Gastroesophageal sphincter (tissue), 4 donors: ENCODE measurements around the gene GTF2I. TPM values are rescaled to one million over a fixed set of nuclear protein-coding genes. Genes with fewer than 3 reads are reported as not detected.
"Not testable (repeated sequence)": the region's sequence is repeated elsewhere in the genome, so short reads cannot be mapped to it uniquely, and the experiment has no call there.

Experiments used
- ATAC-seq: fragments of 150-250 bp; one replicate; pipeline ENCODE4 v1.9.1; 2016; ENCODE audit warnings: mild to moderate bottlenecking, moderate library complexity
- H3K27ac ChIP-seq, 4 donors: fragments of 200-600 bp; sonication (generic) in 3 of 4; 1 replicate in 3 of 4; 2 replicates in 1 of 4; pipeline ENCODE4 v1.5.1; 2016 to 2019
- H3K27me3 ChIP-seq: fragments of 200-600 bp; sonication (generic); one replicate; pipeline ENCODE4 v1.5.1; 2019
- H3K36me3 ChIP-seq, 2 donors: fragments of 200-600 bp; sonication (generic); one replicate each; pipeline ENCODE4 v1.5.1; 2019; ENCODE audit warnings: control low read depth in 1 of 2
- H3K4me1 ChIP-seq, 3 donors: fragments of 200-600 bp; sonication (generic); 1 replicate in 2 of 3; 2 replicates in 1 of 3; pipeline ENCODE4 v1.5.1; 2016 to 2019; ENCODE audit warnings: control low read depth in 2 of 3
- H3K4me3 ChIP-seq, 2 donors: fragments of 200-600 bp; sonication (generic); one replicate each; pipeline ENCODE4 v1.5.1; 2019; ENCODE audit warnings: mild to moderate bottlenecking in 1 of 2, moderate library complexity in 1 of 2
- H3K9me3 ChIP-seq, 3 donors: fragments of 200-600 bp; sonication (generic); one replicate each; pipeline ENCODE4 v1.5.1; 2017 to 2019; ENCODE audit warnings: control low read depth in 2 of 3
- EP300 ChIP-seq: sonication (generic); formaldehyde crosslinking; IDR thresholded peaks from one replicate; pipeline ENCODE4 v1.6.1; 2017; ENCODE audit warnings: antibody characterized with exemption, mild to moderate bottlenecking
- POLR2A ChIP-seq, 2 donors: fragments of 450-650 bp; IDR thresholded peaks; one replicate each; pipeline ENCODE4 v1.6.1; 2017; ENCODE audit warnings: antibody characterized with exemption in 2 of 2, mild to moderate bottlenecking in 2 of 2, moderate library complexity in 1 of 2
- POLR2AphosphoS5 ChIP-seq: sonication (generic); formaldehyde crosslinking; IDR thresholded peaks from one replicate; pipeline ENCODE4 v1.6.1; 2017; ENCODE audit warnings: antibody characterized with exemption
- WGBS, 2 donors: methylation state at CpG; one replicate each; pipeline ENCODE4 v1.1.5; 2018; ENCODE audit warnings: low coverage in 1 of 2; 5-methylcytosine and 5-hydroxymethylcytosine counted together
- total RNA-seq, 4 donors: library from RNA; depleted of rRNA; stranded (reverse); fragments of >200 nt; gene quantifications; one replicate each; pipeline ENCODE4 v1.1.0, GENCODE V29; 2016
- TF ChIP-seq, protein P1 (sequence below), 4 experiments: fragments of 200-600 bp in 2 of 4; fragments of 450-650 bp in 2 of 4; sonication (generic) in 1 of 4; IDR thresholded peaks; one replicate each; pipeline ENCODE4 v1.5.1; 2017 to 2019; ENCODE audit warnings: antibody characterized with exemption in 4 of 4, mild to moderate bottlenecking in 2 of 4, moderate library complexity in 2 of 4

GTF2I gene
- total RNA-seq, 4 donors from 2014 or later, result 116 to 173 (median 154) TPM

DNA sequence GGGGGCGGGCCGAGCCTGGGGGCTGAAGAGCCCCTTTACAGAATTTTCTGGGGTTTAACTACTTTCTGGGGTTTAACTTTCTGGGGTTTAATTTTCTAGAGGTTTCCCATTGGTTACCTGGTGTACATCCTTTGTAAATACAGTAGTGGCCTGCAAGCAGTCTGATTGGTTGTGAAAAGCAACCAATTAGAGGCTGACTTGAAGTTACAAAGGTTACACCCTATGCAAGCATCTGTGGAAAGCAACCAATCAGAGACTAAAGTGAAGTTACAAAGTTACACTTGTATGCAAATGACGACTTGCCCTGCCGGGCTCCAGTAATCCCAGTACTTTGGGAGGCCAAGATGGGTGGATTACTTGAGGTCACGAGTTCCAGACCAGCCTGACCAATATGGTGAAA is 27.4 kb downstream of the GTF2I start:
- WGBS, 2 donors, result 90 to 97% methylated on average over 4 to 5 of the region's 5 CpGs
- H3K9me3 ChIP-seq, result no peaks in the 10 kb centered on the region
- TF ChIP-seq POLR2AphosphoS5 (no peak), POLR2A (IDR thresholded peaks at IDR 0.05) (no peak), EP300 (no peak)
- TF ChIP-seq, protein P1, sequence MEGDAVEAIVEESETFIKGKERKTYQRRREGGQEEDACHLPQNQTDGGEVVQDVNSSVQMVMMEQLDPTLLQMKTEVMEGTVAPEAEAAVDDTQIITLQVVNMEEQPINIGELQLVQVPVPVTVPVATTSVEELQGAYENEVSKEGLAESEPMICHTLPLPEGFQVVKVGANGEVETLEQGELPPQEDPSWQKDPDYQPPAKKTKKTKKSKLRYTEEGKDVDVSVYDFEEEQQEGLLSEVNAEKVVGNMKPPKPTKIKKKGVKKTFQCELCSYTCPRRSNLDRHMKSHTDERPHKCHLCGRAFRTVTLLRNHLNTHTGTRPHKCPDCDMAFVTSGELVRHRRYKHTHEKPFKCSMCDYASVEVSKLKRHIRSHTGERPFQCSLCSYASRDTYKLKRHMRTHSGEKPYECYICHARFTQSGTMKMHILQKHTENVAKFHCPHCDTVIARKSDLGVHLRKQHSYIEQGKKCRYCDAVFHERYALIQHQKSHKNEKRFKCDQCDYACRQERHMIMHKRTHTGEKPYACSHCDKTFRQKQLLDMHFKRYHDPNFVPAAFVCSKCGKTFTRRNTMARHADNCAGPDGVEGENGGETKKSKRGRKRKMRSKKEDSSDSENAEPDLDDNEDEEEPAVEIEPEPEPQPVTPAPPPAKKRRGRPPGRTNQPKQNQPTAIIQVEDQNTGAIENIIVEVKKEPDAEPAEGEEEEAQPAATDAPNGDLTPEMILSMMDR (IDR thresholded peaks at IDR 0.05), result no peak

DNA sequence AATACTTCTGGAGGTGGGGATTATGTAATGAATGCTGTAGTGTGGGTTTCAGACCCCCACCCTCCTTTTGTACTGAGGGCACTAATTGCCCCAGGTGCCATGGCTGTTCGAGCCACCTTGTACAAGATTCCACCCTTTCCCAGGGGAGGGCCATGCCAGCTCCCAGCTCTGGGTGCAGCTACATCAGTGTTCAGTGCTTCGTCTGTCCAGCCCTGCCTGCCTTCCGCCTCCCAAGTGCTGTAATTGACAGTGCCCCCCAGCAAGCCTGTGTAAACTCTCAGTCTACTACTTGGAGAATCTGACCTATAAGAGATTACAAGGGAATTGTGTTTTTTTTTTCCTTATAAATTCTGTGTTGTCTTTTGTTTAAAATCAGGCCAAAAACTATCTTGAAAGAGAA is 33.0 kb downstream of the GTF2I start:
- Histone ChIP-seq H3K9me3 (peaks cover 0 to 8% (median 0%) of the 10 kb centered on the region in 3 donors), H3K27ac (no peak overlapping the region), H3K27me3 (no peaks in the 10 kb centered on the region), H3K4me3 (no peak overlapping the region), H3K36me3 (peaks cover 0 to 63% of the 10 kb centered on the region in 2 donors), H3K4me1 (peaks cover 0 to 6% (median 0%) of the 10 kb centered on the region in 3 donors)
- WGBS, 2 donors, result 50 to 100% methylated on average over 2 to 3 of the region's 3 CpGs
- ATAC-seq, result no peak
- TF ChIP-seq, protein P1 (IDR thresholded peaks at IDR 0.05), result no peak
- no peak for TF ChIP-seq POLR2AphosphoS5
- no peak for TF ChIP-seq EP300
- no peak for TF ChIP-seq POLR2A (IDR thresholded peaks at IDR 0.05)

More for the DNA sequence above, 27.4 kb downstream of the GTF2I start:
- Histone ChIP-seq H3K4me1 (peaks cover 0 to 14% (median 0%) of the 10 kb centered on the region in 3 donors), H3K36me3 (peaks cover 0 to 7% of the 10 kb centered on the region in 2 donors), H3K27ac (no peak overlapping the region), H3K27me3 (no peaks in the 10 kb centered on the region), H3K4me3 (no peak overlapping the region)
- ATAC-seq, result no peak

DNA sequence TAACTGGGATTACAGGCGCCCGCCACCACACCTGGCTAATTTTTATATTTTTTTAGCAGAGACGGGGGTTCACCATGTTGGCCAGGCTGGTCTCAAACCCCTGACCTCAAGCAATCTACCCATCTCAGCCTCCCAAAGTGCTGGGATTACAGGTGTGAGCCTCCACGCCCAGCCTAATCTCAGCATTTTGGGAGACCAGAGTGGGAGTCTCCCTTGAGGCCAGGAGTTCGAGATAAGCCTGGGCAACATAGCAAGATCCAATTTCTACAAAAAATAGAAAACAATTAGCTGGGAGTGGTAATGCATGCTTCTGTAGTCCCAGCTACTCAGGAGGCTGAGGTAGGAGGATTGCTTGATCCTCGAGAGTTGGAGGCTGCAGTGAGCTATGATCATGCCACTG is 46.9 kb downstream of the GTF2I start:
- not testable (repeated sequence) for ATAC-seq, H3K4me1 ChIP-seq, H3K9me3 ChIP-seq, H3K4me3 ChIP-seq, H3K27ac ChIP-seq, H3K27me3 ChIP-seq
- peaks cover 0 to 100% of the 10 kb centered on the region in 2 donors for H3K36me3 ChIP-seq
- WGBS, 2 donors, result 95 to 100% methylated on average over 2 to 4 of the region's 6 CpGs

DNA sequence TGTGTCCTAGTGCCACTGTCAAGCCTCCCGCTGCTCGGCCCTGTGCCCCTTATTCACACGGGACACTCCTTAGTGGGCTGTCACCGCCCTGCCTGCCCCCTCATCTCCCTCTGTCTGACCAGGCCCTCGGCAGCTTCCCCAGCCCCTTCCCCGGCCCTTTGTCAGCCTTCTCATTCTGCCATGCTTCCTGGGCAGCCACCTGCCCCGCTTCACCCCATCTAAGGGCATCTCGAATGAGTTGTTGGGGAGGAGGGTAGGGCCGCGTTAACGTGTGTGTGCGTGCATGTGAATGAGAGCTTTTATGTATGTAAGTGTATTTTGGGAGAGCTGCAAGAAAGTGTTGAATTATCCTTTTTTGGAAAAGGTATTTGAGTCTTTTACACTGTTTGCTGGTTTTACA is 49.7 kb downstream of the GTF2I start:
- H3K36me3 ChIP-seq, result peaks cover 0 to 100% of the 10 kb centered on the region in 2 donors
- TF ChIP-seq POLR2A (IDR thresholded peaks at IDR 0.05), result no peak
- TF ChIP-seq POLR2AphosphoS5, result no peak
- TF ChIP-seq EP300, result no peak
- TF ChIP-seq, protein P1 (IDR thresholded peaks at IDR 0.05), result no peak
- peaks cover 0 to 9% (median 0%) of the 10 kb centered on the region in 3 donors for H3K4me1 ChIP-seq
- no peak overlapping the region for H3K27ac ChIP-seq
- no peak for ATAC-seq
- 83 to 84% methylated on average over 8 to 12 of the region's 12 CpGs for WGBS, 2 donors
- H3K27me3 ChIP-seq, result no peaks in the 10 kb centered on the region
- H3K9me3 ChIP-seq, result no peaks in the 10 kb centered on the region
- H3K4me3 ChIP-seq, result no peak overlapping the region

DNA sequence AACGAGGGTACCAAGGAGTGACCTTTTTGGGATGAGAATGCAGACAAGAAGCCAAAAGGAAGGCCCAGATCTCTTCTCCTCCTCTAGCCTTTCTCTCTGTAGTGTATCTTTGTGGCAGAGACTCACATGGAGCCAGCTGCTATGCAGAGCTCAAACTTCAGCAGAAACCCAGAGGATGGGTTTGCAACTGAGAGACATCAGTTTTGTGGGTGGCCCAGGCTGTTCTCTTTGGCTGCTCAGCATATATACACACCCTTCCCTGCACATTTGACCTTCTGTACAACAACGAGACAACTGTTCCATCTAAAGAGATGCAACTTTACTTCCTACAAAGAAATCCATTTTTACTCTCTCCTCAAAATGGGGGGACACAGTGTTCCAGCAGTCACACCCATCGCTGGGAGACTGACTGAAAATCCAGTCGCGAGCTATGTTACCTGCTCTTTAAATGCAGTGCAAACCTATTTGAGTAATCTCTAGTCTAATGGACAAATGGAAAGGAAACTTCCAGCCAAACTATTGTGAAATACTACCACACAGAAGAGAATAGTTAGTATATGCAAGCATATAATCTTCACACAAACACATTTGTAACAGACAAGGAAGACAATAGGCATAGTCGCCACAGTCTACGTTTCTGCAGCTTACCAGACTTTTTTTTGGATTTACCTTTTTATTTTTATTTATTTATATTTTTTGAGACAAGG is 51.2 kb downstream of the GTF2I start:
- no peaks in the 10 kb centered on the region for H3K27me3 ChIP-seq
- no peak overlapping the region for H3K4me3 ChIP-seq
- H3K27ac ChIP-seq, result peak overlapping the region in 1 of 4 donors; percentile 5
- peaks cover 0 to 100% of the 10 kb centered on the region in 2 donors for H3K36me3 ChIP-seq
- 64 to 73% methylated on average over 7 of the region's 7 CpGs for WGBS, 2 donors
- peaks cover 0 to 5% (median 0%) of the 10 kb centered on the region in 3 donors for H3K9me3 ChIP-seq
- no peak for ATAC-seq
- peaks cover 0 to 9% (median 0%) of the 10 kb centered on the region in 3 donors for H3K4me1 ChIP-seq
- TF ChIP-seq POLR2AphosphoS5 (no peak), EP300 (no peak), POLR2A (IDR thresholded peaks at IDR 0.05) (no peak)
- TF ChIP-seq, protein P1 (IDR thresholded peaks at IDR 0.05), result no peak
